MCF 10A (cell line): Measurements from ENCODE around the gene TMEM161A. TPM values are rescaled to one million over a fixed set of nuclear protein-coding genes. Genes with fewer than 3 reads are reported as not detected.

Experiments used
- Bru-seq: library from RNA; stranded (reverse); fragments of 400-500 nt; gene quantifications from one replicate; lab custom pipeline; 2021; lab: Mats Ljungman, UMichigan
- BruChase-seq, 2 experiments: library from RNA; stranded (reverse); fragments of 400-500 nt; gene quantifications; one replicate each; lab custom pipeline; 2021; lab: Mats Ljungman, UMichigan
- BruUV-seq: library from RNA; stranded (reverse); fragments of 400-500 nt; replicated peaks from 2 replicates; lab custom pipeline; 2021; lab: Mats Ljungman, UMichigan
- CTCF ChIA-PET: fragments of 300-600 bp; sonication (Branson Sonifier 250); formaldehyde crosslinking; extraction: SDS; loops from one replicate; lab custom pipeline; 2021; ENCODE audit warnings: antibody characterized with exemption, inconsistent platforms; lab: Yijun Ruan, JAX
- POLR2A ChIA-PET: fragments of 300-600, 350-650 bp; sonication (Branson Sonifier 250); formaldehyde crosslinking; extraction: SDS; loops from one replicate; lab custom pipeline; 2020; ENCODE audit warnings: antibody characterized with exemption, inconsistent platforms; lab: Yijun Ruan, JAX
- DNase-seq: peaks from one replicate; pipeline ENCODE4 v3.0.0-alpha.2; 2018; ENCODE audit not compliant: unreplicated experiment
- H3K27ac Mint-ChIP-seq: one replicate; pipeline ENCODE4 v1.8.0; 2022; ENCODE audit warnings: mild to moderate bottlenecking, low read depth, mixed read lengths; ENCODE audit not compliant: unreplicated experiment
- H3K27me3 Mint-ChIP-seq: one replicate; pipeline ENCODE4 v1.8.0; 2022; ENCODE audit warnings: mixed read lengths; ENCODE audit not compliant: insufficient read depth, unreplicated experiment
- H3K36me3 Mint-ChIP-seq: one replicate; pipeline ENCODE4 v1.8.0; 2022; ENCODE audit warnings: mild to moderate bottlenecking, moderate library complexity, mixed read lengths; ENCODE audit not compliant: insufficient read depth, unreplicated experiment
- H3K4me1 Mint-ChIP-seq: one replicate; pipeline ENCODE4 v1.8.0; 2022; ENCODE audit warnings: mixed read lengths; ENCODE audit not compliant: insufficient read depth, unreplicated experiment
- H3K4me3 Mint-ChIP-seq: one replicate; pipeline ENCODE4 v1.8.0; 2022; ENCODE audit warnings: mild to moderate bottlenecking, moderate library complexity, mixed read lengths; ENCODE audit not compliant: unreplicated experiment
- H3K9me3 Mint-ChIP-seq: one replicate; pipeline ENCODE4 v1.8.0; 2022; ENCODE audit warnings: mixed read lengths; ENCODE audit not compliant: unreplicated experiment
- intact Hi-C: fragments of 100-400 bp; cut with micrococcal nuclease; formaldehyde crosslinking; loops from 2 replicates; pipeline ENCODE4 v1.14.1; 2022
- long read RNA-seq: library from polyadenylated mRNA; stranded (forward); transcript quantifications from one replicate; pipeline ENCODE4 v2.0.0, GENCODE V29; 2022
- total RNA-seq: library from RNA; stranded (reverse); gene quantifications from 2 replicates; pipeline ENCODE4 v1.2.3, GENCODE V29; 2022
- TF ChIP-seq, protein P1 (sequence below): fragments of 200-600 bp; IDR thresholded peaks from one replicate; pipeline ENCODE4 v1.8.0; 2022; ENCODE audit warnings: antibody characterized with exemption, mild to moderate bottlenecking; ENCODE audit not compliant: unreplicated experiment

Gene TMEM161A
- total RNA-seq, result 34.8 and 36.1 TPM in 2 replicates
- Bru-seq, nascent RNA, result percentile 43 among the genes with signal in this experiment
- BruChase-seq, experiment 1, labeled RNA remaining after a 6-hour chase, result percentile 45 among the genes with signal in this experiment
- percentile 48 among the genes with signal in this experiment for BruChase-seq, experiment 2, labeled RNA remaining after a 2-hour chase
- long read RNA-seq, transcript TMEM161A-201 (12 exons, 1,820 nt), result major isoform, 61 of 83 reads
- long read RNA-seq, partial matches to known transcripts, result 5 of 83 reads
- long read RNA-seq, other reads (novel, unspliced or antisense), result 10 of 83 reads

DNA sequence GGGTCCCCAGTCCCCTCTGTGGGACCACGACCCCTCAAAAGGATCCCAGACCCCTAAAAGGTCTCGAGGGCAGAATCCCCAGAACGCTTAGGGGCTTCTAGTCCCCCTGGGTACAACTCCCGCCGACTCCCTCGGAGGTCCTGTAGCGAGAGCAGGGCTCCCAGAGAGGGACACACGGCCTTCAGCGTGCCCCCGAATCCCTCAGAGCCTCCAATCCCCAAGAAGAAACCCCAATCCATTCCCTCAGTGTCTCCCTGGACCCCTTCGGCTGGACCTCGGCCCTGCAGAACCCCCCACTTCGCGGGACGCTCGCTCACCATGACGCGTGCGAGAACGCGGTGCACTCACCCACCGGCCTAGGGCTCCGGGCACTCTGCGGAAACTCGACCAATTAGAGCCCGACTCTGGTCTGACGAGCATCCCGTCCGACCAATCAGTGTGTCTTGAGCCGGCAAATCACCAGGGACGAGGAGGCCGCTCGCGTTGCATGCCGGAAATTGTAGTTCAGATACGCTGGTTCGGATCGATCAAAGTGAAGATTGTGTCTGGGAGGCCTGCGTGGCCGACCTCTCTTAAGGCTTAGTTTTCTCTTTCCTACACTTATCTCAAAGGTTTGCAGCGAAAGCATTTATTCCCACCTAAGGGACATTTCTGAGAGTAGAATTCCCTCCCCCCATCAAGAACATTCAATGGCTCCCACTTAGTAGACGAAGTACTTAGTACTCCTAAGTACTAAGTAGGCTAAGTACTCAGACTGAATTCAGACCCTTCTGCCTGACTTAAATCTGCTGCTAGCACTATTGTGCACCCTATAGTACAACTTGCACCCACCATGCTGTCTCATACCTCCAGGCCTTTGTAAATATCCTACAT lies at the start of gene TMEM161A:
Gene TMEM161A (minus strand): TSS at position 370 of the 873 bp plus-strand sequence. CDS start 50 bp downstream, at position 320.
- intact Hi-C loops, result loop anchor here (5.0 kb wide), 1 partner anchor 76 kb away; the partner anchor contains the start of gene SLC25A42
- DNase-seq, result peak; percentile 99
- Mint-ChIP-seq H3K27me3 (no peaks in the 10 kb centered on the region), H3K4me1 (peaks cover 11% of the 10 kb centered on the region), H3K27ac (peak within 1 kb of the TSS; percentile 98), H3K4me3 (peak within 1 kb of the TSS; percentile 97), H3K36me3 (peaks cover 5% of the 10 kb centered on the region), H3K9me3 (no peaks in the 10 kb centered on the region)
- TF ChIP-seq, protein P1, sequence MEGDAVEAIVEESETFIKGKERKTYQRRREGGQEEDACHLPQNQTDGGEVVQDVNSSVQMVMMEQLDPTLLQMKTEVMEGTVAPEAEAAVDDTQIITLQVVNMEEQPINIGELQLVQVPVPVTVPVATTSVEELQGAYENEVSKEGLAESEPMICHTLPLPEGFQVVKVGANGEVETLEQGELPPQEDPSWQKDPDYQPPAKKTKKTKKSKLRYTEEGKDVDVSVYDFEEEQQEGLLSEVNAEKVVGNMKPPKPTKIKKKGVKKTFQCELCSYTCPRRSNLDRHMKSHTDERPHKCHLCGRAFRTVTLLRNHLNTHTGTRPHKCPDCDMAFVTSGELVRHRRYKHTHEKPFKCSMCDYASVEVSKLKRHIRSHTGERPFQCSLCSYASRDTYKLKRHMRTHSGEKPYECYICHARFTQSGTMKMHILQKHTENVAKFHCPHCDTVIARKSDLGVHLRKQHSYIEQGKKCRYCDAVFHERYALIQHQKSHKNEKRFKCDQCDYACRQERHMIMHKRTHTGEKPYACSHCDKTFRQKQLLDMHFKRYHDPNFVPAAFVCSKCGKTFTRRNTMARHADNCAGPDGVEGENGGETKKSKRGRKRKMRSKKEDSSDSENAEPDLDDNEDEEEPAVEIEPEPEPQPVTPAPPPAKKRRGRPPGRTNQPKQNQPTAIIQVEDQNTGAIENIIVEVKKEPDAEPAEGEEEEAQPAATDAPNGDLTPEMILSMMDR, result no peak
- ChIA-PET CTCF (interaction anchor here (0.6 to 0.7 kb wide), 2 partner anchors 94 to 224 kb away, joined by 3 to 4 read pairs; no protein-coding TSS in a partner anchor), POLR2A (interaction anchor here (1.0 kb wide), 1 partner anchor 98 kb away, joined by 8 read pairs; no protein-coding TSS in a partner anchor)
- TSS peak; percentile 6 for BruUV-seq

DNA sequence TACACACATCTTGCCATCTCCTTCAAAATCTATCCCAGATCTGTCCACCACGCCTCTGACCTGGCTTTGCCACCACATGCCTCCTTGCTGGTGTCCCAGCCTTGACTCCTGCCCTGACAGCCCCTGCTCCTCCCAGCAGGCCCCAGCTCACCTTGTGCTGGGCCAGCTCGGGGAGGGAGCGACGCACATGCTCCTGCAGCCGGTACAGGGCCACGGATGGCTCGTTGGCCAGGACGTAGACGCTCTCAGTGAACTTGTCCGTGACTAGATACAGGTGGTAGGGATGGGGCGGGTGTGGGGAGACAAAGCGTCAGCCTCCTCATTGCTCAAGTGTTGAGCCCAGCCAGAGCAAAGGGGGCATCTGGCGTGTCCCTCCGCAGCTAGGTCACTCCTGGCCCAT lies 48.5 kb upstream of the TMEM161A start:
- no TSS peak for BruUV-seq
- POLR2A ChIA-PET, result interaction anchor here (0.9 kb wide), 1 partner anchor 31 kb away, joined by 3 read pairs; no protein-coding TSS in a partner anchor
- Mint-ChIP-seq H3K4me3 (no peak overlapping the region), H3K4me1 (peaks cover 7% of the 10 kb centered on the region), H3K9me3 (no peaks in the 10 kb centered on the region), H3K27me3 (no peaks in the 10 kb centered on the region), H3K27ac (no peak overlapping the region), H3K36me3 (peaks cover 31% of the 10 kb centered on the region)
- CTCF ChIA-PET, result interaction anchor here (0.5 to 0.7 kb wide), 3 partner anchors 105 to 736 kb away, joined by 3 read pairs; no protein-coding TSS in a partner anchor
- intact Hi-C loops, result no loop called here
- TF ChIP-seq, protein P1, result no peak
- DNase-seq, result no peak

- Mint-ChIP-seq H3K36me3 (peaks cover 34% of the 10 kb centered on the region), H3K4me1 (peaks cover 7% of the 10 kb centered on the region), H3K27me3 (no peaks in the 10 kb centered on the region), H3K4me3 (no peak overlapping the region), H3K9me3 (no peaks in the 10 kb centered on the region), H3K27ac (no peak overlapping the region)
- TF ChIP-seq, protein P1, result peak; percentile 57
- intact Hi-C loops, result no loop called here
- CTCF ChIA-PET, result interaction anchor here (0.6 to 0.7 kb wide), 5 partner anchors 12 to 735 kb away, joined by 3 to 4 read pairs (median 3); no protein-coding TSS in a partner anchor
- POLR2A ChIA-PET, result no interaction called here
- peak; percentile 74 for DNase-seq
- no TSS peak for BruUV-seq
Measured at GRCh38 chr19:19185853-19186740, 47.8 kb upstream of the TMEM161A start.
